Ishikawa (cell line): ENCODE data around the gene CERK.

Source experiments
- CEBPB ChIP-seq: IDR thresholded peaks from 2 replicates; pipeline ENCODE4 v1.6.1; 2012
- CREB1 ChIP-seq: IDR thresholded peaks from 2 replicates; pipeline ENCODE4 v1.6.1; 2012; ENCODE audit warnings: low read depth
- EGR1 ChIP-seq: IDR thresholded peaks from 2 replicates; pipeline ENCODE4 v1.6.1; 2012
- EP300 ChIP-seq: IDR thresholded peaks from 2 replicates; pipeline ENCODE4 v1.6.1; 2012; ENCODE audit warnings: borderline replicate concordance
- FOXM1 ChIP-seq: IDR thresholded peaks from 2 replicates; pipeline ENCODE4 v1.6.1; 2012; ENCODE audit warnings: low read depth, borderline replicate concordance
- NFIC ChIP-seq: IDR thresholded peaks from 2 replicates; pipeline ENCODE4 v1.6.1; 2012
- RAD21 ChIP-seq: IDR thresholded peaks from 2 replicates; pipeline ENCODE4 v1.6.1; 2012; ENCODE audit warnings: low read depth
- REST ChIP-seq: IDR thresholded peaks from 2 replicates; pipeline ENCODE4 v1.6.1; 2012; ENCODE audit warnings: low read depth, mild to moderate bottlenecking
- TAF1 ChIP-seq: IDR thresholded peaks from 2 replicates; pipeline ENCODE4 v1.6.1; 2012; ENCODE audit warnings: low read depth, mild to moderate bottlenecking
- TCF12 ChIP-seq: IDR thresholded peaks from 2 replicates; pipeline ENCODE4 v1.6.1; 2012; ENCODE audit warnings: low read depth
- TEAD4 ChIP-seq: IDR thresholded peaks from 2 replicates; pipeline ENCODE4 v1.6.1; 2012
- YY1 ChIP-seq: IDR thresholded peaks from 2 replicates; pipeline ENCODE4 v1.6.1; 2012; ENCODE audit warnings: low read depth
- ZBTB7A ChIP-seq: IDR thresholded peaks from 2 replicates; pipeline ENCODE4 v1.6.1; 2012; ENCODE audit warnings: low read depth
- TF ChIP-seq, protein P1 (sequence below): IDR thresholded peaks from 2 replicates; pipeline ENCODE4 v1.6.1; 2012
- TF ChIP-seq, protein P2 (sequence below): IDR thresholded peaks from 2 replicates; pipeline ENCODE4 v1.6.1; 2012

CERK gene

GRCh38 chr22:46748908-46749675 is 11.0 kb upstream of the CERK start:
- no peak for TF ChIP-seq EGR1
- TF ChIP-seq CEBPB, result no peak
- no peak for TF ChIP-seq FOXM1

DNA sequence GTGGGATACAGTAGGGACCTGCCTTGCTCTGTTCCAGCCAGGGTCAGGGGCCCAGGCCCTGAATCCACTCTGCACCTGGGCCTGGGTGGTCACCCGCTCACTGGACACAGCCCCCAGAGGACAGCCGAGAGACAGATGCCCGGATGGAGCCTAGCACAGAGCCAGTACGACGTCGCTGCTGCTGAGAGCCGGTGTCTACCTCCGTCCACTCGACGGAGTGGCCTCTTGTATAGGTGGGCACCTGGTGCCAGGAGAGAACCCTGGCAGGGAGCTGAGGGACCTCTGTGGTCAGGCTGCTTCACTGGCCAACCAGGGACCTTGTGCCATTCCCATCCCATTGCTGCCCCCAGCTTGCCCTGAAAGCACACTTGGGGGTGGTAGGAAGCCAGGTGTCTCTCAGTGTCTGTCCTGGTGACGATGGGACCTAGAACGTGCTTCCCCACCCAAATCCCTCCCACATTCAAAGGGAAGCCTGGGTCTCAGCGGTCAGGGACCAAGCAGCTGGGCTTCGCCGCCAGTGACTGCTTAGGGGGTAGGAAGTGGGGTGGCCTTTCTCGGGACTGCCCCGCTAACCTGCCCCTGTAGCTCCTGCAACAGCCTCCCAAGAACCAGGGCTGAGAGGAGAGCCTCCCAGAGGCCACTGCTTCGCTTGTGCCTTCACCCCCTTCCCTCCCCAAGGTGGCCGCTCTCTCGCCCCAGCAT is 10.3 kb upstream of the CERK start:
- TF ChIP-seq YY1 (no peak), EGR1 (no peak), CREB1 (no peak), NFIC (no peak), FOXM1 (no peak), TCF12 (no peak), TAF1 (no peak), EP300 (no peak), TEAD4 (no peak), CEBPB (no peak), REST (no peak), ZBTB7A (no peak), RAD21 (no peak)
- TF ChIP-seq, protein P1, sequence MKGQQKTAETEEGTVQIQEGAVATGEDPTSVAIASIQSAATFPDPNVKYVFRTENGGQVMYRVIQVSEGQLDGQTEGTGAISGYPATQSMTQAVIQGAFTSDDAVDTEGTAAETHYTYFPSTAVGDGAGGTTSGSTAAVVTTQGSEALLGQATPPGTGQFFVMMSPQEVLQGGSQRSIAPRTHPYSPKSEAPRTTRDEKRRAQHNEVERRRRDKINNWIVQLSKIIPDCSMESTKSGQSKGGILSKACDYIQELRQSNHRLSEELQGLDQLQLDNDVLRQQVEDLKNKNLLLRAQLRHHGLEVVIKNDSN, result no peak
- TF ChIP-seq, protein P2, sequence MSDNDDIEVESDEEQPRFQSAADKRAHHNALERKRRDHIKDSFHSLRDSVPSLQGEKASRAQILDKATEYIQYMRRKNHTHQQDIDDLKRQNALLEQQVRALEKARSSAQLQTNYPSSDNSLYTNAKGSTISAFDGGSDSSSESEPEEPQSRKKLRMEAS, result no peak

- TF ChIP-seq REST (no peak), TEAD4 (no peak), NFIC (no peak), EGR1 (no peak), CREB1 (no peak), ZBTB7A (no peak), FOXM1 (no peak), EP300 (no peak), TAF1 (no peak)
- TF ChIP-seq, protein P2, result no peak
These were observed 9.6 kb upstream of the CERK start for GRCh38 chr22:46747646-46748045.

DNA sequence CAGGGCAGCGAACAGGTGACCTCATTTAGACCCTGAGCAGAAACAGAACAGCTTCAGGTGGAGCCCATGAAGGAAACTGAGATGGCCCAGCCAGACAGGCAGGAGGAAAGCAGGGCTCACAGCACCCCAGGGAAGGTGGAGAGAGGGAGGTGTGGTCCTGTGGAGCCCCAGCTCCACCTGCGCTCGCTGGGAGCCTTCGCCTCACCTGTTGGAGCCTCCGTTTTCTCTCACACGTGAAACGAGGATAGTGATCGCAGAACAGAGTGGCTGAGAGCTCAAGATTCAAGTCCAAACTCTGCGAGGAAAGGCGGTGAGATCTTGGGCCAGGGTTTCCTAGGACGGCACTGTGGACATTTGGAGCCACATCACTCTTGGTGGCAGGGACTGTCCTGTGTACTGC is 8.6 kb upstream of the CERK start:
- TF ChIP-seq REST (no peak), RAD21 (no peak)

DNA sequence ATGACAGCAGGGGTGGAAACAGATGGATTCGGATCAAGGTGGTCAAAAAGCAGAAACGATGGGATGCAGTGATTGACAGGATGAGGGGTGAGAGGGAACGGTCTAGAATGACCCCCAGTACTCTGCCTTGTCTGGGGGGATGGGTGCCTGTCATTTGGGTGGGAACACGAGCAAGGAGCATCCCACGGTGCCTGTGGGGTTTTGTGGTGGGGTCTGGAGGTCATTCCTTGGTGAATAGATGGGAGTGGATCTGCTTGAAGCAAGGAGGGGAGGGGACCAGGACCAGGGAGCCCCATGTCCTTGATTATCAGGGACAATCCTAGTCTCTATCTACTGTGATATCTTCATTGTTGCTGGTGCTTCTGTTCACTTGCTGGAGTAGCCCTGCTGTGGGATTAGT is 8.1 kb upstream of the CERK start:
- TF ChIP-seq RAD21, result no peak
- TF ChIP-seq TCF12, result no peak
- TF ChIP-seq NFIC, result no peak
- TF ChIP-seq CREB1, result no peak
- TF ChIP-seq EGR1, result no peak
- TF ChIP-seq REST, result no peak
- TF ChIP-seq EP300, result no peak
- no peak for TF ChIP-seq YY1
- TF ChIP-seq CEBPB, result no peak
- no peak for TF ChIP-seq FOXM1
- no peak for TF ChIP-seq ZBTB7A
- TF ChIP-seq, protein P1, result no peak
- TF ChIP-seq TEAD4, result no peak
- TF ChIP-seq, protein P2, result no peak
- no peak for TF ChIP-seq TAF1
